Measurements from ENCODE around the gene SLC1A2. TPM values are rescaled to one million over a fixed set of nuclear protein-coding genes. Genes with fewer than 3 reads are reported as not detected.

The SLC1A2 gene
- total RNA-seq, 2 experiments from 2014 or later = not detected

DNA sequence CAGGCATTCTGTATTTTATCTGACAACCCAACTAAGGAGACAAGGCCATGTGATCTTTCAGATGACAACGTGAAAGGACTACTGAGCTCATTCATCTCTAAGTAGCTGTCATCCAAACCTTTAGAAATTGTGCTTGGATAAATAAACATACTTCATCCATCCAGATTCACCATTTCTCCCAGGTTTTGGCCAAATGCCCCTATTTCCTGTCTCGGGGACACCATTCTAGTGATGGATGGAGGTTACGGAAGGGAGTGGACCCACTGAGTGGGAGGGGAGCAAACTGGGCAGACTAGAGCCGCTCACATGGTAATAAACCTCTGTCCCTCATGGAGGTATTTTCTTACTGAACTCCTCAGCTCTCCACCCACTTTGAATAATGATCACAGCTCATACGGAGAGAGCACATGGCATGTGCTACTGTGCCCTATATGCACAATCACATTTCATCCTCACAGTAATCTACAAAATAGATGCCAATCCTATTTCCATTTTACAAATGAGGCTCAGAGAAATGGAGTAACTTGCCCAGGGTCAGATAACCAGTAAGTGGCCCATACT is 114.4 kb downstream of the SLC1A2 start:
- POLR2A ChIA-PET = interaction anchor here (0.6 to 1.1 kb wide), 3 partner anchors 10 to 72 kb away, joined by 3 to 5 read pairs (median 3); no protein-coding TSS in a partner anchor
- H3K36me3 Mint-ChIP-seq (ENCODE audit: low read depth) = peaks cover 2% of the 10 kb centered on the region
- no peak overlapping the region for H3K4me3 Mint-ChIP-seq
- CTCF ChIA-PET = interaction anchor here (0.7 to 1.4 kb wide), 9 partner anchors 11 to 375 kb away, joined by 3 to 4 read pairs (median 4); no protein-coding TSS in a partner anchor
- peaks cover 3% of the 10 kb centered on the region for H3K27me3 Mint-ChIP-seq
- peaks cover 8% of the 10 kb centered on the region for H3K4me1 Mint-ChIP-seq
- peaks cover 2% of the 10 kb centered on the region for H3K9me3 Mint-ChIP-seq
- no peak for DNase-seq
- H3K27ac Mint-ChIP-seq = no peak overlapping the region

DNA sequence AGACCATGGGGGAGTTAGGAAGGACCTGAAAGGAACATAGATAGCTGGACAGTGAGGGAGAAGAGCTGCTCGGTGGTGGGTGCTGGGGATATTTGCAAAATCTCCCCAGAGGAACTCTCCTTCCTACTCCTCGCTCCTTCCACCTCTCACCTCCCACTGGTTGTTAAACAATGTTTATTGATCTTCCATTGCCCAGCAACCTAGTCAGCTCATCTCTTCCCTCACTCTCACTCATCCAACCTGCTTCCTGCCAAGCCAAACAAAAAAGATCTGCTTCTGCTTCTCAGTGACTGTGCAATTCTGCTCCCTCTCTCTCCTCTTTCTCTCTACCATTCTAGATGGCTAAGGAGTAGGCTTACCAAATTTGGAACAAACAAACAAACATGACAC is 115.0 kb downstream of the SLC1A2 start:
- Mint-ChIP-seq H3K27me3 (peaks cover 3% of the 10 kb centered on the region), H3K4me1 (peaks cover 8% of the 10 kb centered on the region), H3K9me3 (peaks cover 2% of the 10 kb centered on the region), H3K36me3 (ENCODE audit: low read depth) (peaks cover 2% of the 10 kb centered on the region), H3K4me3 (no peak overlapping the region), H3K27ac (no peak overlapping the region)
- no peak for DNase-seq
- ChIA-PET CTCF (interaction anchor here (1.3 kb wide), 1 partner anchor 12 kb away, joined by 4 read pairs; no protein-coding TSS in a partner anchor), POLR2A (interaction anchor here (0.6 to 1.1 kb wide), 2 partner anchors 10 to 71 kb away, joined by 3 read pairs; no protein-coding TSS in a partner anchor)

DNA sequence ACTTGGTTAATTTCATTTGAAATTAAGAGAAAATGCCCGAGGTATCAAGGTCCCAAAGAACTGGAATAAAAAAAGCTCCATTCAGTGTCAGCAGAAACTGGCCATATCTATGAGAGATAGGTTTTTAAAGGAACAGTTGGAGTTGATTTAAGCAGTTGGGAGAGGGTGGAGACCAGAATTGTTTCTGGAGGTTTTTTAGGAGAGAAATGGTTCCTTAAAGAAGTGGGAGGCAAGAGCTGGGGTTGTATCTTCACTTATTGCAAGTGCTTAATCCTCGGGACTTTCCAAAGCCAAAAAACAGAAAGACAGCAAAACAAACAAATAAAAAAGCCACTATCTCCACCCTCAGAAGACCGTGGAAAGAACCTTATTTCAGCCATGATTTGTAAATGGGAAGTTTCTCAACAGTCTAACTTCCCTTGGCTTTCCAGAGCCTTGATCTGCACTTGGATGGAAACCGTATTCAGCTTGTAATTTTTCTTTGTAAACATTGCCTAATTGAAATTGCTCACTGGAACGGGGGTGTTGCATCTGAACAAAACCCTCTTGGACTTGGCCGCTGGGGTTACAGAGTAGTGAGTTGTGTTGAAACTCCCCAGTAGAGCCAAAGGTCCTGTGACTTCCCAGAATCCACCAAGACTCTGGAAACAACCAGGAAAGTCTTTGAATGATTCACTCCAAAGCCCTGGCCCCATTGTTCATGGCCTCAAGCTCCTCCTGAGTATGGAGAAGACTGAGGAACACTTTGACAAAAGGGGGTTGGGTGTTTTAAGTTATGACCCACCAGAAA is 115.6 kb downstream of the SLC1A2 start:
- Mint-ChIP-seq H3K4me3 (no peak overlapping the region), H3K4me1 (peaks cover 8% of the 10 kb centered on the region), H3K36me3 (ENCODE audit: low read depth) (peaks cover 2% of the 10 kb centered on the region), H3K27me3 (peaks cover 3% of the 10 kb centered on the region), H3K27ac (no peak overlapping the region), H3K9me3 (peaks cover 2% of the 10 kb centered on the region)
- POLR2A ChIA-PET = interaction anchor here (0.6 to 1.1 kb wide), 2 partner anchors 9 to 71 kb away, joined by 3 read pairs; no protein-coding TSS in a partner anchor
- CTCF ChIA-PET = no interaction called here
- DNase-seq = no peak

DNA sequence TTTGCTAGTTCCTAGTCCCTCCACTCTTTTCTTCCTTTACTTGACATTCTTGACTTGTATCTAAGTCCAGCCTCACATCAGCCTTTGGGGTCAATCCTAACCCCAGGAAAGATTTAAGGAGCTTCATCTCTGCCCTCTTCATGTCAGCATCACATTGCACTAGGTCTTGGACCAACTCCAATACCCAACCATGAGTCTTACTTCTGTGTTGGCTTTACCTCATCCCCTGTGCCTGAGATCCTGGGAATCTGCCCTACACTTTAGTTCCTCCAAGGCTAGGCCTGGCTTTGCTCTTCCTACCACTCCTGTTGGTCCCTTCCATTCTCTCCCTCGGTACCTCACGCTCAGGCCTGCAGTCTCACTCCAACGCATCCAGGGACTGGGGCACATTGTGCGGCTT is 117.0 kb downstream of the SLC1A2 start:
- DNase-seq = no peak
- POLR2A ChIA-PET = no interaction called here

DNA sequence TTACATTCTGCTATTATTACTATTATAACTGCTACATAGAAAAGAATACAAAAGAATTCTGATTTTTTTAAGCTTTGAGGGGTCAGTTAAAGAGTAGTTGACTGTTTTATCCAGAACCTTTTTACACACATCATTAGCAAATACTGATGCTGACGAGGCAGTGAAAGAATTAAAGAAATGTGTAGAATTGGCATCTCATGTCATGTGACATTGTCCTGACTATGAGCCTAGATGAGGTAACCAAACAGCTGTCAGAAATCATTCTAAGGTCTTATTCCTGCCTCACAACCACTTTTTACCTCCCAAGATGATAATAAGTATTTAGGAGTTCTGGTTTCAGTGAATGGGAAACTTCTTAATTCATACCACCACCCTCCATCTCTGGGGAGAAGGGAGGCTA is 121.0 kb downstream of the SLC1A2 start:
- Mint-ChIP-seq H3K27ac (no peak overlapping the region), H3K36me3 (ENCODE audit: low read depth) (peaks cover 2% of the 10 kb centered on the region), H3K9me3 (peaks cover 2% of the 10 kb centered on the region), H3K4me1 (peaks cover 3% of the 10 kb centered on the region), H3K27me3 (peaks cover 9% of the 10 kb centered on the region), H3K4me3 (no peak overlapping the region)
- CTCF ChIA-PET = no interaction called here
- POLR2A ChIA-PET = interaction anchor here (1.2 kb wide), 1 partner anchor 15 kb away, joined by 3 read pairs; no protein-coding TSS in a partner anchor
- no peak for DNase-seq

More for the DNA sequence above, 117.0 kb downstream of the SLC1A2 start:
- Mint-ChIP-seq H3K9me3 (peaks cover 2% of the 10 kb centered on the region), H3K36me3 (ENCODE audit: low read depth) (peaks cover 2% of the 10 kb centered on the region), H3K27ac (no peak overlapping the region), H3K4me1 (peaks cover 8% of the 10 kb centered on the region), H3K27me3 (peaks cover 3% of the 10 kb centered on the region), H3K4me3 (no peak overlapping the region)
- CTCF ChIA-PET = no interaction called here

DNA sequence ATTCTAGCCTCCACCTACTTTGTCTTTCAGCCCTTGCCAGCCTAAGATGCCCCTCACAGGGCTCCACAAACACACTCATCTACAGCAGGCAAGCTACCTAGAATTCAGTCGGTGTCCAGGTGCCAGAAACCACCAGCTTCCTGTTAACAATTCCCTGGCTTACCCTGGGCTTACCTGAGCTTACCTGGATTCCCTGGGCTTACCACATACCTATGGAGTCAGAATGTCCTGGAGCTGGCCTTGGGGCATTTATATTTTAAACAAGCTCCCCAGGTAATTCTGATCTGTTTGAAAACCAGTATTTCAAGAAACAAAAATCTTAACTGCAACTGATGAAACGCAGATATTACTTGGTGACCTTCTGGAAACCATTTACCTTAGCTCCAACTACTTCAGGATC is 123.6 kb downstream of the SLC1A2 start:
- POLR2A ChIA-PET = no interaction called here
- Mint-ChIP-seq H3K9me3 (no peaks in the 10 kb centered on the region), H3K27me3 (peaks cover 6% of the 10 kb centered on the region), H3K36me3 (ENCODE audit: low read depth) (no peaks in the 10 kb centered on the region), H3K27ac (no peak overlapping the region), H3K4me1 (peaks cover 18% of the 10 kb centered on the region), H3K4me3 (no peak overlapping the region)
- CTCF ChIA-PET = no interaction called here
- no peak for DNase-seq

DNA sequence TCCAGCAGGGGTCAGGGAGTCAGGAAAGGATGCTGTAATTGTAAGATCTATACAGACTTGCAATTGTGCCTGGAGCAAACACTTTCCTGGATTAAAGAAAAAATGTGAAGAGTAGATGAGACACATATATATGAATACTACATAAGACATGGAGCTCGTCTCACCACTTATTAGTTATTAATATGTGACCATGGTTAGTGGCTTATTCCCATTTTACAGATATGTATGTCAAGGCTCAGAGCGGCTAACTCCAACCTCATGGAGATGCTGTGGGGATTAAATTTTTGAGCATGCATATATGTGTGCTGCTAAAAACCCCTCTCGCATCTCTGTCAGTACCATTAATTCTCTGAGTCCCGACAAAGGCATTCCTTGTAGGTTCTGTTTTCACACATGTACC is 125.7 kb downstream of the SLC1A2 start:
- CTCF ChIA-PET = interaction anchor here (1.6 kb wide), 1 partner anchor 12 kb away, joined by 4 read pairs; no protein-coding TSS in a partner anchor

DNA sequence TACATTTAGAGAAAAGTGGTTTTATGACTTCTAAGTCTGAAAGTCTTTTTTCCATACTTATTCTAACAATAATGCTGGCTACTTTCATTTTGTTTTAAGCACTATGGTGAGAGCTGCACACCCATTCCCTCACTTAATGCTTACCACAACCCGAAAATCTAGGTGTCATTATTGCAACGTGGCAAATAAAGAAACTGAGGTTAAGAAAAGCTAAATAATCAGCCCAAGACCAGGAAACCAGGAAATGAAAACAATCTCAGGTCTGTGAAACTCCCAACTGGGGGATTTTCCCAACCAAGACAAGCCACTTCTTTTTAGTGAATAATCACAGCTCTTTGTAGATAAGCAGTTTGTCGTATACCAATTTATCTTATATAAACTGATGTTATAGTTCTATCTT is 126.3 kb downstream of the SLC1A2 start:
- no peaks in the 10 kb centered on the region for H3K36me3 Mint-ChIP-seq (ENCODE audit: low read depth)
- DNase-seq = no peak
- no peak overlapping the region for H3K27ac Mint-ChIP-seq
- peaks cover 28% of the 10 kb centered on the region for H3K4me1 Mint-ChIP-seq
- H3K4me3 Mint-ChIP-seq = no peak overlapping the region
- no peaks in the 10 kb centered on the region for H3K9me3 Mint-ChIP-seq
- H3K27me3 Mint-ChIP-seq = peaks cover 6% of the 10 kb centered on the region
- ChIA-PET POLR2A (no interaction called here), CTCF (interaction anchor here (1.6 kb wide), 1 partner anchor 12 kb away, joined by 4 read pairs; no protein-coding TSS in a partner anchor)

More for the DNA sequence above, 125.7 kb downstream of the SLC1A2 start:
- POLR2A ChIA-PET = no interaction called here
- no peak for DNase-seq
- Mint-ChIP-seq H3K36me3 (ENCODE audit: low read depth) (no peaks in the 10 kb centered on the region), H3K27ac (no peak overlapping the region), H3K4me1 (peaks cover 28% of the 10 kb centered on the region), H3K4me3 (no peak overlapping the region), H3K27me3 (peaks cover 6% of the 10 kb centered on the region), H3K9me3 (no peaks in the 10 kb centered on the region)

DNA sequence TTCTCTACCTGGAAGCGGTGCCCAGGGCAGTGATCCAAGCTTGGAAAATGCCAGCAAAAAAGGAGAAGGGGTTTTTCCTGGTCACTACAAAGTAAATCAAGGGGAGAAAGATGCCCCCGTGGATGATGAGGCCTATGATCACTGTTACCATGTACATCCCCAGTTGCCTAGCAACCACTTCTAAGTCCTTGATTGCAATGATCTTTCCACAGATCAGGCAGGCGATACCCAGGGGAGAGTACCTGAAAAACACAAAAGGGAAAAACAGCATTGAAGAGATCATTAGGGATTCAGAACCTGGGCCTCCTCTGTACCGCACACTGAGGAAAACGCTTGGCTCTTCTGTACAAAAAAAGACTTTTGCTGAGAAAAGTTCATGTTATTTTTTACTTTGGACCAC is 127.1 kb downstream of the SLC1A2 start:
- Mint-ChIP-seq H3K4me3 (no peak overlapping the region), H3K27ac (no peak overlapping the region), H3K27me3 (peaks cover 5% of the 10 kb centered on the region), H3K4me1 (peaks cover 28% of the 10 kb centered on the region), H3K36me3 (ENCODE audit: low read depth) (no peaks in the 10 kb centered on the region), H3K9me3 (no peaks in the 10 kb centered on the region)
- CTCF ChIA-PET = interaction anchor here (1.6 kb wide), 1 partner anchor 13 kb away, joined by 4 read pairs; no protein-coding TSS in a partner anchor
- POLR2A ChIA-PET = no interaction called here
- DNase-seq = no peak

DNA sequence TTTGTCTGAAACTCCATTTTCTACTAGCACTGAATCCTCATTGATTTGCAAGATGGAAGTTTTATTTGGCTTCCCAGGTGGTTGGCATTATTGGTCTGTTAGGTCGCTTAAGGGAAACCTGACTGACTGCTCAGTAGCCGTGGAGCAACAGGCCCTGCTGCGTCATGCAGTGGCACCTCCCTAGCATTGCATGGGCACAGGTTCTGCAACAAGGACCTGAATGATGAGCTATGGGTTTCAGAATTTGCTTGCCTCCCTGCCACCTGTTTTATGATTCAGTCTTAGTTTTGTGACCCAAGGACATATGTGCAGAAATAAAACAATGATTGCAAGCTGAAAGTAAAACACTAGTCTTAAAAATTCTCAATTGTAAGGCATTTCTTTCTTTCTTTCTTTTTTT is 128.5 kb downstream of the SLC1A2 start:
- H3K4me1 Mint-ChIP-seq = peaks cover 28% of the 10 kb centered on the region
- no peak for DNase-seq
- H3K36me3 Mint-ChIP-seq (ENCODE audit: low read depth) = no peaks in the 10 kb centered on the region
- no peaks in the 10 kb centered on the region for H3K9me3 Mint-ChIP-seq
- H3K27ac Mint-ChIP-seq = no peak overlapping the region
- no peaks in the 10 kb centered on the region for H3K27me3 Mint-ChIP-seq
- ChIA-PET CTCF (interaction anchor here (0.8 kb wide), 1 partner anchor 9 kb away, joined by 4 read pairs; no protein-coding TSS in a partner anchor), POLR2A (interaction anchor here (0.9 kb wide), 1 partner anchor 15 kb away, joined by 5 read pairs; no protein-coding TSS in a partner anchor)
- H3K4me3 Mint-ChIP-seq = no peak overlapping the region

DNA sequence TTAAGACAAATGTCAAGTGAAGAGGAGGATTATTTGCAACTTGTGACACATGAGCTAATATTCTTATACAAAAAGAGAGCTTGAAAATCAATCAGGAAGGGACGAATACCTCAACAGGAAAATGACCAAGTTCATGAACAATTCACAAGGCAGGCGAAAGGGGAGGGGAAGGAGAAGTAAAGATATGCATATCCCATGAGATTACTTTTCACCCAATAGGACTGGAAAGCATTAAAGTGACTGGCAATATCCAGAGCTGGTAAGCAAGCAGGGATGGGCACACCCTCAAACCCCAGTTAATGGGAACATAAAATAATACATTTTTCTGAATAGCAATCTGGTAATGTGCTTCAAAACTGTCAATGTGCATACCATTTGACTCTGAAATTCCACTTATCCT is 129.5 kb downstream of the SLC1A2 start:
- ChIA-PET POLR2A (interaction anchor here (0.9 kb wide), 1 partner anchor 16 kb away, joined by 5 read pairs; no protein-coding TSS in a partner anchor), CTCF (interaction anchor here (0.5 kb wide), 1 partner anchor 49 kb away, joined by 3 read pairs; no protein-coding TSS in a partner anchor)
- Mint-ChIP-seq H3K4me1 (peaks cover 28% of the 10 kb centered on the region), H3K4me3 (no peak overlapping the region), H3K27ac (no peak overlapping the region), H3K9me3 (no peaks in the 10 kb centered on the region), H3K27me3 (no peaks in the 10 kb centered on the region), H3K36me3 (ENCODE audit: low read depth) (no peaks in the 10 kb centered on the region)
- DNase-seq = no peak

DNA sequence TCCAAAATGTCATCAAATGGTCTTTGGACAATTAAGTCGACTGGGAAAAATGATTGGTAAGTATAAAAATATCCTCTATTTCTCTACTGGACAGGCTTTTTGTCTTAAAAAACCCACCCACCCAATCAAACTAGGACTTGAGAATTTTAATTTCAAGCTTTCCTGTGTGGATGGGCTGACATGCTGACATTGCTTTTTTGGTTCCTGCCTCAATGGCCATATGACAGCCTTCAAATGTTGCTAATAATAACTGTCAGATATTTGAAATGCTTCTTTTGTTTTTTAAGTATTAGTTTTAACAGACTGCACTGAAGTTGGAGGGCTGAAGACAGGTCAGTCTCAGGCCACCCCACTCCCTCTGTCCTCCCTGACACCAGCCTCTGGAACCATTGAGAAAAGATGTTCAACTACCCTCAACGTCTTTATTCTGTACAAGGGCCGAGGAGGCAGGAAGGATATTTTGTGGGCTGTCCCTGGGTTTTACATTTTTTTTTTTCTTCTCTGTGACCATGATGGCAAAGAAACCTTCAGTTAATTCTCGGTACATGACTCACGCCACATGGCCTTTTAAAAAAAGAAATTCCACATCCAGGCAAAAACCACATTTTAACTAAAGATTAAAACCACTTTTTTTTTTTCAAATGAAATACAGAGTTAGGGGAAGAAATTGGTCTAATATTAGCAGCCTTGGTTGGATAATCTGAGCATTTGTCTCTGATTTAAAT is 130.4 kb downstream of the SLC1A2 start:
- DNase-seq = no peak
- H3K27ac Mint-ChIP-seq = no peak overlapping the region
- no peaks in the 10 kb centered on the region for H3K36me3 Mint-ChIP-seq (ENCODE audit: low read depth)
- peaks cover 28% of the 10 kb centered on the region for H3K4me1 Mint-ChIP-seq
- ChIA-PET POLR2A (interaction anchor here (1.1 kb wide), 1 partner anchor 373 kb away, joined by 3 read pairs; no protein-coding TSS in a partner anchor), CTCF (no interaction called here)
- no peak overlapping the region for H3K4me3 Mint-ChIP-seq
- no peaks in the 10 kb centered on the region for H3K9me3 Mint-ChIP-seq
- H3K27me3 Mint-ChIP-seq = no peaks in the 10 kb centered on the region

DNA sequence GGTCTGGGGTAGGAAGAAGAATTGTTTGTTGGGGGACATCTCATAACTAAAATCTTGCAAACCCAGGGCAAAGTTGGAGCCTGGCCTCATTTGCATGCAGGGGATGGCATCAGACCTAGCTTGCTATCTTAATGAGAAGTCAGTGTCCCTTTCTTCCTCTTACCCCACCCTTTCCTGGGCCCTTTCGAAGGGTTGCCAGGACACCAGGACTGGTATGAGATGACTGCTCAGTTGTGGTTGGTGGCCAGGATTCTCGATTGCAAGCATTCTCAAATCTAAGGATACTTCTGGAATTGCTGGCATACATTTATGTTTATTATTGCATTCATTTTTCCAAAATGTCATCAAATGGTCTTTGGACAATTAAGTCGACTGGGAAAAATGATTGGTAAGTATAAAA is 131.0 kb downstream of the SLC1A2 start:
- H3K4me1 Mint-ChIP-seq = peaks cover 25% of the 10 kb centered on the region
- no peaks in the 10 kb centered on the region for H3K36me3 Mint-ChIP-seq (ENCODE audit: low read depth)
- no peak overlapping the region for H3K27ac Mint-ChIP-seq
- H3K9me3 Mint-ChIP-seq = no peaks in the 10 kb centered on the region
- CTCF ChIA-PET = no interaction called here
- no peaks in the 10 kb centered on the region for H3K27me3 Mint-ChIP-seq
- POLR2A ChIA-PET = interaction anchor here (1.1 kb wide), 1 partner anchor 373 kb away, joined by 3 read pairs; no protein-coding TSS in a partner anchor
- no peak for DNase-seq
- no peak overlapping the region for H3K4me3 Mint-ChIP-seq

Data from activated CD4-positive, alpha-beta memory T cell treated with anti-CD3 and anti-CD28 coated beads, Interleukin-2, amount 10 ng/mL, durations not matched to agents 7 days and 5 days (primary cell).